Sigmoid colon (tissue), 3 donors: ENCODE results near the gene MKNK2.

Experiments
- POLR2A ChIP-seq, 2 donors: fragments of 450-650 bp; IDR thresholded peaks; one replicate each; pipeline ENCODE4 v1.6.1; 2016; ENCODE audit warnings: antibody characterized with exemption in 2 of 2, mild to moderate bottlenecking in 2 of 2, moderate library complexity in 2 of 2
- TF ChIP-seq, protein P1 (sequence below), 4 experiments: fragments of 450-650 bp in 3 of 4; fragments of 200-600 bp in 1 of 4; IDR thresholded peaks; one replicate each; pipeline ENCODE4 v1.5.1; 2016 to 2019; ENCODE audit warnings: antibody characterized with exemption in 4 of 4, mild to moderate bottlenecking in 3 of 4, moderate library complexity in 2 of 4

DNA sequence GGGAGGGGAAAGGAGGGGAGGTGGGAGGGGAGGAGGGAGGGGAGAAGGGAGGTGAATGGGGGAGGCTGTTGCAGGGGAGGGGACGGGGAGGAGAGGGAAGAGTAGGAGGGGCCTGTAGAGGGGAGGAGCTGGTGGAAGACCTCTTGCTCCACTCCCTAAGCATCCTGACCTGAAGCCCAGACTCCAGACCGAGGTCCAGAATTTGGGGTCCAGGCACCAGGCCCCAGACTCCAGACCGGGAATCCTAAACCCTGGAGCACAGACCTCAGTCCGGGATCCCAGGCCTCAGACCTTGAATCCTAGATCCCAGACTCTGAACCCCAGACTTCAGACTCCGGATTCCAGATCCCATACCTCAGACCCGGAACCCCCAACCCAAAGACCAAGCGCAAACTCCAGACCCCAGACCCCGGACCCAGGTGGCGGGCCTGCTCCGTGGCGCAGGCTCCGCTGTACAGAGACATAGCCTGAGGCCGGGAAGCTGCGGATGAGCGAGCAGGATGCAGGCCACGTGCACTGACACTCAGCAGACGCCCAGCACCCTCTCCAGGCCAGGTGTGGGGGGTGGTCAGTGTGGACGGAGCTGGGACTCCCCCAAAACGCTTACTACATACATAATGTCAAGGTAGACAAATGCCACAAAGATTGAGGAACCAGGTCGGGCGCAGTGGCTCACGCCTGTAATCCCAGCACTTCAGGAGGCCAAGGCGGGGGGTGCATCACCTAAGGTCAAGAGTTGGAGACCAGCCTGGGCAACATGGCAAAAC is 34.8 kb downstream of the MKNK2 start:
- TF ChIP-seq, protein P1, sequence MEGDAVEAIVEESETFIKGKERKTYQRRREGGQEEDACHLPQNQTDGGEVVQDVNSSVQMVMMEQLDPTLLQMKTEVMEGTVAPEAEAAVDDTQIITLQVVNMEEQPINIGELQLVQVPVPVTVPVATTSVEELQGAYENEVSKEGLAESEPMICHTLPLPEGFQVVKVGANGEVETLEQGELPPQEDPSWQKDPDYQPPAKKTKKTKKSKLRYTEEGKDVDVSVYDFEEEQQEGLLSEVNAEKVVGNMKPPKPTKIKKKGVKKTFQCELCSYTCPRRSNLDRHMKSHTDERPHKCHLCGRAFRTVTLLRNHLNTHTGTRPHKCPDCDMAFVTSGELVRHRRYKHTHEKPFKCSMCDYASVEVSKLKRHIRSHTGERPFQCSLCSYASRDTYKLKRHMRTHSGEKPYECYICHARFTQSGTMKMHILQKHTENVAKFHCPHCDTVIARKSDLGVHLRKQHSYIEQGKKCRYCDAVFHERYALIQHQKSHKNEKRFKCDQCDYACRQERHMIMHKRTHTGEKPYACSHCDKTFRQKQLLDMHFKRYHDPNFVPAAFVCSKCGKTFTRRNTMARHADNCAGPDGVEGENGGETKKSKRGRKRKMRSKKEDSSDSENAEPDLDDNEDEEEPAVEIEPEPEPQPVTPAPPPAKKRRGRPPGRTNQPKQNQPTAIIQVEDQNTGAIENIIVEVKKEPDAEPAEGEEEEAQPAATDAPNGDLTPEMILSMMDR (IDR thresholded peaks at IDR 0.05) = no peak
- no peak for TF ChIP-seq POLR2A (IDR thresholded peaks at IDR 0.05)
